ENCODE measurements around the gene SRGAP3. TPM values are rescaled to one million over a fixed set of nuclear protein-coding genes. Genes with fewer than 3 reads are reported as not detected.

Gene SRGAP3
- polyA plus RNA-seq, 3 donors = 0.27 to 1.3 (median 0.87) TPM

DNA sequence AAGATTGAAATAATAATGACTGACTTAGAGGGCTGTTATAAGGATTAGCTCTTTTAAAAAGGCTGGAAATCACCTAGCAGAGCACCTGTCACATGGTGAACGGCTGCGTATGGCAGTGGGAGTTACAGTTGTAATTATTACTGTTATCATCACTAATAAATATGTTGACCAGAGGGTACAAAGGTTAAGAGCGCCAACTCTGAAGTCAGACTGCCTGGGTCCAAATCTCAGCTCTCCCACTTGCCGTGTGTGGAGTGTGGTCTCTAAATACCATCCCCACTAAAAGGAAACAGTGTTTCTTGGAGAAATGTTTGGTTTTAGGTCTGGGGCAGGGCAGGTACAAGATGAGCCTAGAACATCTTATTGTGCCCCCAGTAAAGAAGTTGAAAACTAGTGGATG is 280.2 kb downstream of the SRGAP3 start:
- Mint-ChIP-seq H3K27me3 (ENCODE audit: low read depth in 3 of 3) (peaks cover 7 to 17% (median 9%) of the 10 kb centered on the region in 3 donors), H3K4me3 (no peak overlapping the region), H3K4me1 (peaks cover 7% of the 10 kb centered on the region), H3K9me3 (no peaks in the 10 kb centered on the region), H3K27ac (no peak overlapping the region), H3K36me3 (no peaks in the 10 kb centered on the region)
- Histone ChIP-seq H3K4me3 (replicated peaks in 1 of 3; ENCODE audit: low read depth in 2 of 3, low read length in 3 of 3) (no peak overlapping the region), H3K79me2 (ENCODE audit: insufficient read depth, low read length) (no peaks in the 10 kb centered on the region), H3K36me3 (replicated peaks in 1 of 2; ENCODE audit: control insufficient read depth in 1 of 2, insufficient read depth in 2 of 2, low read length in 2 of 2) (no peaks in the 10 kb centered on the region), H3K9ac (ENCODE audit: insufficient read depth, low read length, poor library complexity, severe bottlenecking) (no peak overlapping the region), H3K4me1 (ENCODE audit: control insufficient read depth in 1 of 2, insufficient read depth in 2 of 2, low read length in 2 of 2) (no peaks in the 10 kb centered on the region), H3K4me2 (replicated peaks; ENCODE audit: extremely low read depth, low read length, poor library complexity, severe bottlenecking) (no peak overlapping the region), H2AFZ (ENCODE audit: insufficient read depth, low read depth, low read length, poor library complexity, severe bottlenecking) (no peak overlapping the region), H3K27me3 (ENCODE audit: control insufficient read depth in 2 of 2, insufficient read depth in 2 of 2, low read length in 2 of 2) (no peaks in the 10 kb centered on the region), H3K9me3 (replicated peaks in 1 of 2; ENCODE audit: control insufficient read depth in 1 of 2, insufficient read depth in 1 of 2, low read length in 2 of 2) (no peaks in the 10 kb centered on the region), H4K20me1 (ENCODE audit: insufficient read depth, low read length) (no peaks in the 10 kb centered on the region), H3K27ac (ENCODE audit: low read depth in 1 of 2, low read length in 2 of 2) (no peak overlapping the region)
- no peak for DNase-seq
- no CpG with 5 or more reads among the region's 4 CpGs for WGBS (ENCODE audit: insufficient coverage)
- TF ChIP-seq, protein P1, sequence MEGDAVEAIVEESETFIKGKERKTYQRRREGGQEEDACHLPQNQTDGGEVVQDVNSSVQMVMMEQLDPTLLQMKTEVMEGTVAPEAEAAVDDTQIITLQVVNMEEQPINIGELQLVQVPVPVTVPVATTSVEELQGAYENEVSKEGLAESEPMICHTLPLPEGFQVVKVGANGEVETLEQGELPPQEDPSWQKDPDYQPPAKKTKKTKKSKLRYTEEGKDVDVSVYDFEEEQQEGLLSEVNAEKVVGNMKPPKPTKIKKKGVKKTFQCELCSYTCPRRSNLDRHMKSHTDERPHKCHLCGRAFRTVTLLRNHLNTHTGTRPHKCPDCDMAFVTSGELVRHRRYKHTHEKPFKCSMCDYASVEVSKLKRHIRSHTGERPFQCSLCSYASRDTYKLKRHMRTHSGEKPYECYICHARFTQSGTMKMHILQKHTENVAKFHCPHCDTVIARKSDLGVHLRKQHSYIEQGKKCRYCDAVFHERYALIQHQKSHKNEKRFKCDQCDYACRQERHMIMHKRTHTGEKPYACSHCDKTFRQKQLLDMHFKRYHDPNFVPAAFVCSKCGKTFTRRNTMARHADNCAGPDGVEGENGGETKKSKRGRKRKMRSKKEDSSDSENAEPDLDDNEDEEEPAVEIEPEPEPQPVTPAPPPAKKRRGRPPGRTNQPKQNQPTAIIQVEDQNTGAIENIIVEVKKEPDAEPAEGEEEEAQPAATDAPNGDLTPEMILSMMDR (IDR thresholded peaks at IDR 0.05) = no peak
- intact Hi-C loops (cut with micrococcal nuclease) = no loop called here

- 94% methylated on average over 4 of the region's 5 CpGs for WGBS (ENCODE audit: insufficient coverage)
Measured at GRCh38 chr3:8968375-8968882, 281.0 kb downstream of the SRGAP3 start.

More at GRCh38 chr3:8968375-8968882, 281.0 kb downstream of the SRGAP3 start:
- no peaks in the 10 kb centered on the region for H3K79me2 ChIP-seq (ENCODE audit: insufficient read depth, low read length)
- no peaks in the 10 kb centered on the region for H3K27me3 ChIP-seq (ENCODE audit: control insufficient read depth in 2 of 2, insufficient read depth in 2 of 2, low read length in 2 of 2)
- Mint-ChIP-seq H3K9me3 (no peaks in the 10 kb centered on the region), H3K4me1 (peaks cover 14% of the 10 kb centered on the region), H3K36me3 (no peaks in the 10 kb centered on the region), H3K27me3 (ENCODE audit: low read depth in 3 of 3) (peaks cover 7 to 17% (median 9%) of the 10 kb centered on the region in 3 donors), H3K4me3 (peak overlapping the region in 1 of 2 donors; percentile 2), H3K27ac (no peak overlapping the region)
- intact Hi-C loops (cut with micrococcal nuclease) = no loop called here
- H3K9ac ChIP-seq (ENCODE audit: insufficient read depth, low read length, poor library complexity, severe bottlenecking) = no peak overlapping the region
- H2AFZ ChIP-seq (ENCODE audit: insufficient read depth, low read depth, low read length, poor library complexity, severe bottlenecking) = no peak overlapping the region
- no peak for DNase-seq
- TF ChIP-seq, protein P1 (IDR thresholded peaks at IDR 0.05) = no peak
- H3K9me3 ChIP-seq (replicated peaks in 1 of 2; ENCODE audit: control insufficient read depth in 1 of 2, insufficient read depth in 1 of 2, low read length in 2 of 2) = no peaks in the 10 kb centered on the region
- no peak overlapping the region for H3K4me3 ChIP-seq (replicated peaks in 1 of 3; ENCODE audit: low read depth in 2 of 3, low read length in 3 of 3)
- H3K4me2 ChIP-seq (replicated peaks; ENCODE audit: extremely low read depth, low read length, poor library complexity, severe bottlenecking) = no peak overlapping the region
- H3K27ac ChIP-seq (ENCODE audit: low read depth in 1 of 2, low read length in 2 of 2) = no peak overlapping the region
- H4K20me1 ChIP-seq (ENCODE audit: insufficient read depth, low read length) = no peaks in the 10 kb centered on the region
- H3K4me1 ChIP-seq (ENCODE audit: control insufficient read depth in 1 of 2, insufficient read depth in 2 of 2, low read length in 2 of 2) = peaks cover 5 to 6% of the 10 kb centered on the region in 2 donors
- H3K36me3 ChIP-seq (replicated peaks in 1 of 2; ENCODE audit: control insufficient read depth in 1 of 2, insufficient read depth in 2 of 2, low read length in 2 of 2) = no peaks in the 10 kb centered on the region

Data from CD14-positive monocyte (primary cell).